Bronchial epithelial cell (primary cell): Measurements from ENCODE around the gene EGFL6. TPM values are rescaled to one million over a fixed set of nuclear protein-coding genes. Genes with fewer than 3 reads are reported as not detected.
"Not testable (repeated sequence)": the region's sequence is repeated elsewhere in the genome, so short reads cannot be mapped to it uniquely, and the experiment has no call there.

ENCODE experiments used
- DNase-seq: peaks from one replicate; pipeline ENCODE4 v3.0.0-alpha.2; 2010; ENCODE audit warnings: low read depth
- FAIRE-seq: peaks from 2 replicates; lab custom pipeline; 2011; peaks lifted over from hg19 to GRCh38; lab: Jason Lieb, UNC
- H3K27me3 ChIP-seq: 2 replicates; pipeline ENCODE4 v1.5.1; 2011; ENCODE audit warnings: low read length; ENCODE audit not compliant: control insufficient read depth, insufficient read depth
- H3K36me3 ChIP-seq: 2 replicates; pipeline ENCODE4 v1.5.1; 2011; ENCODE audit warnings: low read length; ENCODE audit not compliant: control insufficient read depth, insufficient read depth
- H3K4me3 ChIP-seq: 2 replicates; pipeline ENCODE4 v1.5.1; 2011; ENCODE audit warnings: mild to moderate bottlenecking, low read depth, low read length, control low read depth
- CTCF ChIP-seq: IDR thresholded peaks from 2 replicates; pipeline ENCODE4 v1.5.1; 2011; ENCODE audit warnings: mild to moderate bottlenecking, moderate library complexity, low read length, control low read depth, inconsistent platforms; ENCODE audit not compliant: insufficient read depth, severe bottlenecking
- total RNA-seq: library from RNA; depleted of rRNA; stranded (reverse); fragments of >200 nt; gene quantifications from 2 replicates; pipeline ENCODE4 v1.2.1, GENCODE V29; 2014

EGFL6 gene
- total RNA-seq, 1 donor from 2014 or later = not detected

- Histone ChIP-seq H3K4me3 (no peak overlapping the region), H3K27me3 (no peaks in the 10 kb centered on the region), H3K36me3 (no peaks in the 10 kb centered on the region)
- DNase-seq (peak; percentile 17), FAIRE-seq (no peak)
- no peak for TF ChIP-seq CTCF
Measured at GRCh38 chrX:13667919-13668318, 98.5 kb downstream of the EGFL6 start.

- Histone ChIP-seq H3K4me3 (no peak overlapping the region), H3K36me3 (no peaks in the 10 kb centered on the region), H3K27me3 (no peaks in the 10 kb centered on the region)
- DNase-seq (peak; percentile 95), FAIRE-seq (peak; percentile 95)
- TF ChIP-seq CTCF = no peak
Measured at GRCh38 chrX:13669246-13669737, 99.9 kb downstream of the EGFL6 start.

- DNase-seq, H3K27me3 ChIP-seq: not testable (repeated sequence)
Measured at GRCh38 chrX:13669755-13670154, 100.4 kb downstream of the EGFL6 start.

GRCh38 chrX:13670197-13670596 is 100.8 kb downstream of the EGFL6 start:
- FAIRE-seq (no peak), DNase-seq (no peak)
- Histone ChIP-seq H3K36me3 (no peaks in the 10 kb centered on the region), H3K27me3 (no peaks in the 10 kb centered on the region), H3K4me3 (no peak overlapping the region)
- TF ChIP-seq CTCF = no peak

More at GRCh38 chrX:13669755-13670154, 100.4 kb downstream of the EGFL6 start:
- not testable (repeated sequence) for H3K36me3 ChIP-seq, H3K4me3 ChIP-seq, FAIRE-seq

GRCh38 chrX:13673016-13673415 is 103.6 kb downstream of the EGFL6 start:
- no peak overlapping the region for H3K4me3 ChIP-seq
- no peak for TF ChIP-seq CTCF
- no peak for FAIRE-seq
- DNase-seq = no peak
- no peaks in the 10 kb centered on the region for H3K36me3 ChIP-seq
- no peaks in the 10 kb centered on the region for H3K27me3 ChIP-seq

GRCh38 chrX:13676885-13677284 is 107.5 kb downstream of the EGFL6 start:
- DNase-seq (no peak), FAIRE-seq (no peak)
- H3K4me3 ChIP-seq = no peak overlapping the region
- no peaks in the 10 kb centered on the region for H3K36me3 ChIP-seq
- H3K27me3 ChIP-seq = no peaks in the 10 kb centered on the region
- no peak for TF ChIP-seq CTCF

GRCh38 chrX:13679700-13680099 is 110.3 kb downstream of the EGFL6 start:
- not testable (repeated sequence) for FAIRE-seq, H3K27me3 ChIP-seq, DNase-seq, H3K4me3 ChIP-seq, H3K36me3 ChIP-seq
